ENCODE results near the gene AHI1.

Gene AHI1

GRCh38 chr6:135325624-135326424 lies 171.7 kb downstream of the AHI1 start:
- no peak for DNase-seq (ENCODE audit: low read depth)

GRCh38 chr6:135324531-135324930 lies 173.0 kb downstream of the AHI1 start:
- DNase-seq (ENCODE audit: low read depth): no peak

- no peak for DNase-seq (ENCODE audit: low read depth)
These were observed 173.6 kb downstream of the AHI1 start for GRCh38 chr6:135323979-135324378.

DNA sequence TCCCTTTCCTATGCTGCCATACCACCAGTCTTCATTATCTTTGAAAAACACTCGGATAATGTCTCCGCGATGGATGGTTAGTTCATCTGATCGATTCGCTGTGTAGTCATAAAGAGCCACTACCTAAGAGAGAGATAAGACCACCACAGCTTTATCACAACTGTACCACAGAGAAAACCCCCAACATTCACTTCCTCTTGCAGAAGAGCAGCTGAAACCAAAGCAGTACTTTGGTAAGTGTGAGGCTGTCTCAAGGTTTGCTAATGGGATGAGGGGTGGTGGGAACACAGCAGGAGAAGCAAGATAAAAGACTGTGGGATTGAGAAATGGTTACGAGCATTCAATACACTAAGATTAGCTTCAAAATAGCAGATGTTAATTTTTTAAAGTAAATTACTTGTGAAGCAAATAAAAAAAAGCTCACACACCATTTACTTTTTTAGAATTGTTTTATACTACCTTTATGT lies 174.3 kb downstream of the AHI1 start:
- no peak for DNase-seq (ENCODE audit: low read depth)

- no peak for DNase-seq (ENCODE audit: low read depth)
These were observed 174.9 kb downstream of the AHI1 start for GRCh38 chr6:135322427-135323201.

DNA sequence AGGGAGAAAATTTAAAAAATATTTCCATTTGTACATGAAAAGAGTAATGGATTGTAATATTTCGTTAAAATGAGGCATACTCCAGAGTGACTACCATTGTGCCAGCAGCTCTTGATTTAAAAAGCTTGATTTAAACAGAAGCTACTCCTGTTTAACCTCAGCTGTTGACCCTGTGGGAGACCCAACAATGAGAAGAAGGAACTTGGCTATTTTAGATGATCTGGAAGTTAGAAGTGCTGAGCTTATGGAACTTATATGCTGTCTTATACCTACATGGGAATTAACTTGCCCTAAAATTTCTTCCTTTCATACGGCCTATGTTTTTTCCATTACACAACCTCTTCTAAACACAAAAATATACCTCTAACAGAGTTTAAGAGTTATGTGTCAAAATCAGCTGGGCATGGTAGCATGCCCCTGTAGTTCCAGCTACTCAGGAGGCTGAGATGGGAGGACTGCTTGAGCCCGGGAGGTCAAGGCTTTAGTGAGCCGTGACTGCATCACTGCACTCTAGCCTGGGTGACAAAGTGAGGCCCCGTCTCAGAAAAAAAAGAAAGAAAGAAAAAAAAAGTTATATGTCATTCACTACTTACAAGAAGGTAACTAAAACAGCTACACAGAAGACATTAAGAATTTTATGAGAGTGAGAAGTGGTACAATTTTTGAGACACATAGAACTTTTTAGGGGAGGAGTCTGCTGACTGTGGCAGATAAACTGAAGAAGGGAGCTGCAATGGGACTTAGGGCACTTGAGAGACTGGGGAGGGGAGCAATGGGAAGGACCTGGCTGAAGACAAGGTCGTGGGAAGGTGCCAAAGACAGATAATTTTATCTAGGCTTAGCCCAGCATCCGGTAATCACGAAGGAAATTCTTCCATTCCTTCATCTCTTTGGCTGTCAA lies 176.6 kb downstream of the AHI1 start:
- no peak for DNase-seq (ENCODE audit: low read depth)

- no peak for DNase-seq (ENCODE audit: low read depth)
These were observed 177.7 kb downstream of the AHI1 start for GRCh38 chr6:135319819-135320218.

- no peak for DNase-seq (ENCODE audit: low read depth)
These were observed 178.6 kb downstream of the AHI1 start for GRCh38 chr6:135318738-135319469.

DNA sequence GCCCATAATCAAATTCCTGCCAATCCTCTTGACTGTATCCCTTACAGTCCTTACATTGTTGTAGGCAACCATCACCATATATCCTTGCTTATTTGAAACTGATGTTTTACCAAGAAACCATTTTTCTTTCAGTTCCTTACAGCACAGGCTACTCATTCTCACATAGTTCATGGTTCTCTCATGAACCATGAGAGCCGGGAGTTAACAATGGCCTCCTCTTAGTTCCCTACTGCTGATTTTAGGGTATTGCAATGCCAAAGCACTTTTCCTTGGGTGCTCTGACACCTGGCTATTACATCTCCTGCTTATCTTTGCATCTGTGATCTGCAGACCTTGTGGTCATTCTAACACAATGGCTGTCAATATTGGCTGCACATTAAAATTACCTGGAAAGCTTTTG lies 183.0 kb downstream of the AHI1 start:
- DNase-seq (ENCODE audit: low read depth): no peak

DNA sequence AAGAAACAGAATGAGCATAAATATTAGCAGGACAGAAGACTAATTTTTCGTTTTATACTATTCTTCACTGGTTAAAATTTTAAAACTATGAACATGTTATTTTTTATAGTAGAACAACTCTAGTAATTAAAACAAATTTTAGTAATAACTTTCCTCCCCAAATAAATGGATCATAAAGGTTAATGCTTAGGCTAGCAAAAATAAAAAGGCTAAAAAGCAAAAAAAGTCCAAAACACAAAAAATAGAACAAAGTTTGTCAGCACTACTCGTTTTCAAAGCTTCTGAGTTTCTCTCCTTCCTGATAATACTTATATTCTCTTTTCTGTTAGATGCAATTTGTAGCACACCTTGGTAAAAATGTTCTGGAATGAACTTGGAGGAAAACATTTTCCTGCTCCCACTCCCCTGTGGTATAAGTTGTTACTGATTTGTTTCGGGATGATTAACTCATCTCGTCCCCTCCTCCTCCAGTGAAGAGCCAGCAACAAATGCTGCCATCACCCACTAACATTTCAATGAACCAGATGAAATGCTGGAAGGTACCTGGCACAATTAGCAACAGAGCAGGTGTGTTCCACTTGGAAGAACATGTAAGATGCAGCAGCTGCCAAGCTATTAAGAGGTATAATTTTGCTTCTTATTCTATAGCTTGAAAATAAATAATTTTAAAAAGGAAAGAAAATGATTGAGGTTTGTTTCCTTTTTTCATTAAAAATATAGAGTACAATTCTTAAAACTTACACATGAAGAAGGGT lies 185.9 kb downstream of the AHI1 start:
- no peak for DNase-seq (ENCODE audit: low read depth)

- no peak for DNase-seq (ENCODE audit: low read depth)
These were observed 187.2 kb downstream of the AHI1 start for GRCh38 chr6:135310291-135310690.

DNA sequence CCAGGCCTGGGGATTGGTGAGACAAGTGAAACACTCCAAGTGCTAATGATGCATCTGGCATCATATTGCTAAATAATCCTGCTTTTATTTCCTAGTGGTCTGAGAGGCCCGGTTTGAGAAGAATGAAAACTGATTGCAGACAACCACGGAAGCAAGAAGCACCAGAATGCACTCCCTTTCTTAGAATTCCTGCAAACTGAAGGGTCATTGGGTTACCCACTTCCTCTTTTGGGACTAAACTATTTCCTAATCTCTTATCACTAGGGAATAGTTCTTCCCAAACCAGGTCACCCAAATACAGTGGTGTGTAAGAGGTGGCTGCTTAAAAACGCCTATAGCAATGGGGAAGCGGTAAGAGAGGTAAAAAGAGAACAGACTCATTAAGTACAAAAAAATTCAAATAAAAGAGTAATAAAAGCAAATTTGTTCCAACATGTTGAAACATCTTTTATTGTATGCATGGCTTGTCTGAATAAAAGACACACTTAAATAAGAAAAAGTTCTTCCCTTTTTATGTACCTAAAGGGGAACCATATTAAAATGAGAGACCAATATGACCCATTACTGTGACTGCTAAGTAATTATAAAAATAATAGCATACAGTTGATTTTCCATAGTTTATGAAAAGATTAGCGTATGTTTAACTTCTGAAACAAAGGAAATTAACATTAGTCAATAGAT lies 190.7 kb downstream of the AHI1 start:
- DNase-seq (ENCODE audit: low read depth): no peak

GRCh38 chr6:135306166-135306565 lies 191.4 kb downstream of the AHI1 start:
- DNase-seq (ENCODE audit: low read depth): no peak

DNA sequence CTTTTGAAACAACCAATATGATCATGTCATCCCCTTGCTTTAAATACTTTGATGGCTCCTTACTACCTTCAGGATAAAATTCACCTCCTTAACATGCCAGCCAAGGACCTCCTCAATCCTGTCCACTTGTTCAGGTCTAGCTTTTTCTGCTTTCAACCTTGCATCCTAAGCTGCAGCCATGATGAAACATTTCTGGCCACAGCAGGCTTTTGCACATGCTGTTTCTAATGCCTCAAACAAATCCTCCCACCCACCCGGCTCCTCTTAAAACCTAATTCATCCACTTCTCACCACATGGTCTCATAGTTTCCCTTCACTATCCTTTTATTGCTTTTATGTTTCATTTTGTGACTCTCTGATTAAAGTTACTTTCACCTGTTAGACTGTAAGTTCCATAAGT lies 191.9 kb downstream of the AHI1 start:
- no peak for DNase-seq (ENCODE audit: low read depth)

DNA sequence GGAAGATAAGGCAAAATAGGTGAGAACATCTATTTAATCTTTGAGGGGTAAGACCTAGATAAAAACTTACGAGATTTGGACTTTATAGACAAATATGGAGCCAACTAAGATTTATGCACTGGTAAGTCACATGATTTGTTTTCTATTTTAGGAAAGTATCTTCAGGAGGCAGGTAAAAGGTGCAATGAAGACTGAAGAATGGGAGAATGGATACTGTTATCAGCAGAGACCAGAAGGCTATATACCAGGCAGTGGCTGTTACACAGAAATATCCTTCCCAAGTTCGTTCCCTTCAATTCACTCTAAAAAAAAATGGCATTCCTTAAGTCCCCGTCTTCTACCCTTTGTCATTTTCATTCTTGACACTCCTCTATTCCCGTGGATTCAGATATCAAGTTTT lies 192.7 kb downstream of the AHI1 start:
- no peak for DNase-seq (ENCODE audit: low read depth)

- DNase-seq (ENCODE audit: low read depth): no peak
These were observed 196.2 kb downstream of the AHI1 start for GRCh38 chr6:135301304-135301703.

DNA sequence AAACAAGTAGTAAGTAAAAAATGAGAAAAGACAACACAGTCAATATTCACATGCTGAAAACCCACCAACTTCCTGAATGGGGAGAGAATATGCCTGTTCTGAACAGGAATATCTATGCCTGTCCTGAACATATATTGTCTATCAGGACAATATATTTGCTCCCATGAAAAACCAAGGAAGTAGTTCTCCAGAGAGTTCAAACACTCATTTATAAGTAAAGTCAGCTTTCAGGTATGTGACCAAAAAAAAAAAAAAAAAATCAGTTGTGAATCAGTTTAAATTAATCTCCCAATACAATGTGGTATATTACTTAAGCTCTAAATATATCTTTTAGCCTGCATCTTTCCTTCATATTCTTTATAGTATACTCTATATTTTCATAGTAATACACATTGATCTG lies 197.0 kb downstream of the AHI1 start:
- no peak for DNase-seq (ENCODE audit: low read depth)

DNA sequence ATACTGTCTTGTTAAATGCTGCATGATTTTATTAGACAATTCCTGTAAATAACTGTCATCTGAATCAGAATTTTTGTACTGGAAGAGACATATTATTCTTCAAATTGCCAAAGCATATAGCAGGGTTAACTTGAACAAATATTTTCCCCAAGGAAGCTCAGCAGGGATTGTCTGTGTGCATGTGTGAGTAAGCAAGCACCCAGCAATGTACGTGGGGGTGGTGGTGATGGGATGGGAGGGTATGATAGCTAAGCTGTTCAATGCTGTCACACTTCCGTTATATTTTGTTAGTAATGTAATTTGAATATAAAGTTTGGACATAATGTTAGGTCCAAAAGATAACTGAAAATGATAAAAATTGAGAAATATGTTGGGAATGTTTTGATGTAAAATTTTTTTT lies 198.3 kb downstream of the AHI1 start:
- no peak for DNase-seq (ENCODE audit: low read depth)

DNA sequence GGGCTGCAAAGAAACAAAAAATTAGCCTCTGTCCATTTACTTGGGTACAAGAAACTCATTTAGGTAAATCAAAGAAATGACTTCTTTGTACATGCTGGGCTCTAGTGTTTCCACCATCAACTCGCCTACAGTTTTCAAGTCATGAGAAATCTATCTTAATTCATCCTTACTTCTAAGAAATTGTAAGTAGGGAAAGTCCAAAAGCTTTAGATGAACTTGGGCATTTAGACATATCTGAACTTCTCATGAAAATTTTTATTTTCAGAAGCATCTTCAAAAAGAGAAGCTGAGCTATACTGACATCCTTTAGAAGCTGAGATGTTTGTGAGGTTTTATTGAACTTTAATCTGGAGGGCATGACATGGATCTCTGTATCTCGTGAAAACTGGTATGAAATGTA lies 199.1 kb downstream of the AHI1 start:
- DNase-seq (ENCODE audit: low read depth): no peak

DNA sequence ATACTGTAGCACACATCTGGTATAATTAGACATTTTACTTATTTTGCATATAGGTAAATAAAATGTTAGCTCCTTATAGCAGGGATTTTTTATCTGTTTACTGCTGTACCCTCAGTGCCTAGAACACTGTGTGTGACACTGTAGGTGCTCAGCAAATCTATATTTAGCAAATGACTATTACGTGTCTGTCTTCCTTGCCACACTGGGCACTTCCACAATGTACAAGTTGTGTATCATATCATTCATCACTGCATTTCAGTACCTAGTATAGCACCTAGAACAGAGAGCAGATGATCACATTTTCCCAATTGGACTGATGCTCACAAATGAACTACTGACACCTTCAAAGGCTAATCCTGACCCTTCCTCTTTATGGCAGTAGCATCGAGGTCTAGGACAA lies 200.8 kb downstream of the AHI1 start:
- DNase-seq (ENCODE audit: low read depth): no peak
